ENCODE results near the gene TSPEAR.

The TSPEAR gene

DNA sequence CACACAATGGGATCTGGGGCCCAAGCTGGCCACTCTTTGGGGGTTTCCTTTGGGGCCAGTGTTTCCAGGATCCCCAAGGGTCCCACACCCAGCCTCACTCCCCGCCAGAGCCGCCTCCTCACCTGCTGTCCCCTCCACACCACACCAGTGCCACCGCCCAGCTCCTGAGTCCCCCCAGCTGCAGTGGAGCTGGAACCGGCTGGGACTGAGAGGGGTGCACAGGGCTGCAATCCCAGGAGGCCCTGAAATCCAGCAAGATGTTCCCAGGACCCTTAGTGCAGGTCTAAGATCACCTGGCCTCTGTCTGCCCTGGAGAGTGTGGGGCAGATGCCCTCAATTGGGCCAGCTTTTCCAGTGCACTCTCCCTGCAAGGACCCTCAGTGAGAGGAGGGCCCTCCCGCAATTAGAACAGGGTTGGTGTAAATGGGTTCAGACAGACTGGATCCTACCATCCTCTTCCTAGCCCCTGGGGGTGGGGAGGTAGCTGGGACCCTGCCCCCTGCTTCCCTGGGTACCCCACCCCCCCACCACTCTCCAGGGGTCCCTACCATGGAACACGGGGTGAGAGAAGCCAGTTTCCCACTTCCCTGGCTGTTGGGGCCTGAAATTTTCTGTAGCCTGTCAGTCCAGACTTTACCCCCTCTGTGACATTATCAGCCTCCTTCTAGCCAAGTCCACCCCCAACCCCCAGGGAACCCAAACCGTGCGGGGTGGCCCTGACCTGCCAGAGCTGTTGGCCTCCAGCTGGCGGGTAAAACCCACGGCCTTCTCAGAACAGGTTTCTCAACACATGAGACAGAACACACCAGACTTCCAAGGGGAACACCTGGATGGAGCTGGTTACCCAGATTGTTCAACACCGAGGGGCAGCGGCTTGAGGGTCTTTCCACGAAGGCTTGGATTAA, 7.4 kb downstream of the TSPEAR start:
- TF ChIP-seq POLR2AphosphoS5 (IDR thresholded peaks at IDR 0.05; ENCODE audit: low read depth, low read length) (no peak), FOXP2 (optimal IDR thresholded peaks at IDR 0.05; ENCODE audit: borderline replicate concordance, extremely low read depth, extremely low read length, insufficient read depth) (no peak), SIN3A (IDR thresholded peaks at IDR 0.05; ENCODE audit: borderline replicate concordance, insufficient read depth, low read length) (no peak), TAF1 (IDR thresholded peaks at IDR 0.05; ENCODE audit: borderline replicate concordance, insufficient read depth, low read length) (no peak)
- TF ChIP-seq, protein P1, sequence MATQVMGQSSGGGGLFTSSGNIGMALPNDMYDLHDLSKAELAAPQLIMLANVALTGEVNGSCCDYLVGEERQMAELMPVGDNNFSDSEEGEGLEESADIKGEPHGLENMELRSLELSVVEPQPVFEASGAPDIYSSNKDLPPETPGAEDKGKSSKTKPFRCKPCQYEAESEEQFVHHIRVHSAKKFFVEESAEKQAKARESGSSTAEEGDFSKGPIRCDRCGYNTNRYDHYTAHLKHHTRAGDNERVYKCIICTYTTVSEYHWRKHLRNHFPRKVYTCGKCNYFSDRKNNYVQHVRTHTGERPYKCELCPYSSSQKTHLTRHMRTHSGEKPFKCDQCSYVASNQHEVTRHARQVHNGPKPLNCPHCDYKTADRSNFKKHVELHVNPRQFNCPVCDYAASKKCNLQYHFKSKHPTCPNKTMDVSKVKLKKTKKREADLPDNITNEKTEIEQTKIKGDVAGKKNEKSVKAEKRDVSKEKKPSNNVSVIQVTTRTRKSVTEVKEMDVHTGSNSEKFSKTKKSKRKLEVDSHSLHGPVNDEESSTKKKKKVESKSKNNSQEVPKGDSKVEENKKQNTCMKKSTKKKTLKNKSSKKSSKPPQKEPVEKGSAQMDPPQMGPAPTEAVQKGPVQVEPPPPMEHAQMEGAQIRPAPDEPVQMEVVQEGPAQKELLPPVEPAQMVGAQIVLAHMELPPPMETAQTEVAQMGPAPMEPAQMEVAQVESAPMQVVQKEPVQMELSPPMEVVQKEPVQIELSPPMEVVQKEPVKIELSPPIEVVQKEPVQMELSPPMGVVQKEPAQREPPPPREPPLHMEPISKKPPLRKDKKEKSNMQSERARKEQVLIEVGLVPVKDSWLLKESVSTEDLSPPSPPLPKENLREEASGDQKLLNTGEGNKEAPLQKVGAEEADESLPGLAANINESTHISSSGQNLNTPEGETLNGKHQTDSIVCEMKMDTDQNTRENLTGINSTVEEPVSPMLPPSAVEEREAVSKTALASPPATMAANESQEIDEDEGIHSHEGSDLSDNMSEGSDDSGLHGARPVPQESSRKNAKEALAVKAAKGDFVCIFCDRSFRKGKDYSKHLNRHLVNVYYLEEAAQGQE (IDR thresholded peaks at IDR 0.05; ENCODE audit: insufficient read depth in 1 of 2, low read depth in 2 of 2, low read length in 2 of 2): no peak

DNA sequence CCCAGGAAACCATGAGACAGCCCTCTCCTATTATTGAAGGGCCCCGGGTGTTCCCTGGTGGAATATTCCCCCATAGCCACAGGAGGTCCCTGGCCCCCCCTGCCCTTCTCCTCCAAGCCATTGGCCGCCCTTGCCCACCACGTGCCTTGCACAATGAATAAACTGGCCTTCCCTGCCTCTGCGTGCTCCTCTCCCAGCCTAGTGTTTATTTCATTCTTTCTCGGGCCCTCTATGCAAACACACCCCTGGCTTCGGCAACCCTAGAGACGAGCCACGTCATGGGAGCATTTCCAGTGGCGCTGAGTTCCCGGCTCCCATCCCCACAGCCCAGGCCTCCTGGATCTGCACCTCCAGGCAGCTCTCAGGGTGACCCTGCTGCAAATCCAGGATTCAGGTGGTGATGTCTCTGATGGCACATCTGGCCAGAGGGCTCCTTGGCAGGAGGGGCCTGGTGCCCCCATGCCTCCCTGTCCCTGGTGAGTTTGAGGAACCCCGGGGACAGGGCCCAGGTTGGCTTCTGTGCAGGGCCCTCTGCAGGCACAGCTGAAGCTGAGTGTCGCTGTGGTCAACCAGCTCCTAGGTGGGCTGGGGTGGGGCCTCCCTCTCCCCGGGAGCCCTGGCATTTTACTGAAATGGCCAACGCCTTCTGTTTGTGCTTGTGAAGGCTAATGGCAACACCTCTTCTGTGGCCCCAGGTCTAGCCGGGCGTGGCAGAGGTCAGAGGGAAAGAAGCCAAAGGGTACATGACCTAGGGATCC, 8.2 kb downstream of the TSPEAR start:
- TF ChIP-seq TAF1 (IDR thresholded peaks at IDR 0.05; ENCODE audit: borderline replicate concordance, insufficient read depth, low read length): no peak
- no peak for TF ChIP-seq FOXP2 (optimal IDR thresholded peaks at IDR 0.05; ENCODE audit: borderline replicate concordance, extremely low read depth, extremely low read length, insufficient read depth)
- TF ChIP-seq POLR2AphosphoS5 (IDR thresholded peaks at IDR 0.05; ENCODE audit: low read depth, low read length): no peak
- TF ChIP-seq, protein P1 (IDR thresholded peaks at IDR 0.05; ENCODE audit: insufficient read depth in 1 of 2, low read depth in 2 of 2, low read length in 2 of 2): no peak
- no peak for TF ChIP-seq SIN3A (IDR thresholded peaks at IDR 0.05; ENCODE audit: borderline replicate concordance, insufficient read depth, low read length)

- TF ChIP-seq POLR2AphosphoS5 (IDR thresholded peaks at IDR 0.05; ENCODE audit: low read depth, low read length): no peak
- TF ChIP-seq, protein P1 (IDR thresholded peaks at IDR 0.05; ENCODE audit: insufficient read depth in 1 of 2, low read depth in 2 of 2, low read length in 2 of 2): no peak
Measured at GRCh38 chr21:44702111-44702972, 9.0 kb downstream of the TSPEAR start.

DNA sequence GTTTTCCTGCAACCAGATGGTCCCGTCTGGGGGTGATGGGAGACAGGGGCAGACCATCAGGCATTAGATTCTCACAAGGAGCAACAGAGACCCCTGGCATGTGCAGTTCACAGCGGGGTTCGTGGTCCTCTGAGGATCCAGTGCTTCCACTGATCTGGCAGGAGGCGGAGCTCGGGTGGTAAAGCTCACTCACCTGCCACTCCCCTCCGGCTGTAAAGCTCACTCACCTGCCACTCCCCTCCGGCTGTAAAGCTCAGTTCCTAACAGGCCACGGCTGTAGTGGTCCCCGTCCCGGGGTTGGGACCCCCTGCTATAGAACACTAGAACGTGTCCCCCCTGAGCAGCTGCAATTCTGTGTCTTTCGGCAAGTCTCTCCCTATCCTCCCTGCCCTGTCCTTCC, 9.8 kb downstream of the TSPEAR start:
- no peak for TF ChIP-seq SIN3A (IDR thresholded peaks at IDR 0.05; ENCODE audit: borderline replicate concordance, insufficient read depth, low read length)
- no peak for TF ChIP-seq POLR2AphosphoS5 (IDR thresholded peaks at IDR 0.05; ENCODE audit: low read depth, low read length)
- no peak for TF ChIP-seq TAF1 (IDR thresholded peaks at IDR 0.05; ENCODE audit: borderline replicate concordance, insufficient read depth, low read length)
- TF ChIP-seq, protein P1 (IDR thresholded peaks at IDR 0.05; ENCODE audit: insufficient read depth in 1 of 2, low read depth in 2 of 2, low read length in 2 of 2): no peak
- no peak for TF ChIP-seq FOXP2 (optimal IDR thresholded peaks at IDR 0.05; ENCODE audit: borderline replicate concordance, extremely low read depth, extremely low read length, insufficient read depth)

Measured in PFSK-1 (cell line).